Neural progenitor cell (in vitro differentiated cells): ENCODE data around the gene LIG3.
"Not testable (repeated sequence)": the region's sequence is repeated elsewhere in the genome, so short reads cannot be mapped to it uniquely, and the experiment has no call there.

Source experiments
- EZH2 ChIP-seq: fragments of 200-600 bp; sonication (generic); IDR thresholded peaks from 2 replicates; pipeline ENCODE4 v1.6.1; 2017; ENCODE audit warnings: antibody characterized with exemption, mild to moderate bottlenecking, moderate library complexity
- TF ChIP-seq, protein P1 (sequence below): fragments of 200-600 bp; sonication (generic); IDR thresholded peaks from 2 replicates; pipeline ENCODE4 v1.5.1; 2017; ENCODE audit warnings: antibody characterized with exemption, mild to moderate bottlenecking

- TF ChIP-seq EZH2 = not testable (repeated sequence)
- TF ChIP-seq, protein P1, sequence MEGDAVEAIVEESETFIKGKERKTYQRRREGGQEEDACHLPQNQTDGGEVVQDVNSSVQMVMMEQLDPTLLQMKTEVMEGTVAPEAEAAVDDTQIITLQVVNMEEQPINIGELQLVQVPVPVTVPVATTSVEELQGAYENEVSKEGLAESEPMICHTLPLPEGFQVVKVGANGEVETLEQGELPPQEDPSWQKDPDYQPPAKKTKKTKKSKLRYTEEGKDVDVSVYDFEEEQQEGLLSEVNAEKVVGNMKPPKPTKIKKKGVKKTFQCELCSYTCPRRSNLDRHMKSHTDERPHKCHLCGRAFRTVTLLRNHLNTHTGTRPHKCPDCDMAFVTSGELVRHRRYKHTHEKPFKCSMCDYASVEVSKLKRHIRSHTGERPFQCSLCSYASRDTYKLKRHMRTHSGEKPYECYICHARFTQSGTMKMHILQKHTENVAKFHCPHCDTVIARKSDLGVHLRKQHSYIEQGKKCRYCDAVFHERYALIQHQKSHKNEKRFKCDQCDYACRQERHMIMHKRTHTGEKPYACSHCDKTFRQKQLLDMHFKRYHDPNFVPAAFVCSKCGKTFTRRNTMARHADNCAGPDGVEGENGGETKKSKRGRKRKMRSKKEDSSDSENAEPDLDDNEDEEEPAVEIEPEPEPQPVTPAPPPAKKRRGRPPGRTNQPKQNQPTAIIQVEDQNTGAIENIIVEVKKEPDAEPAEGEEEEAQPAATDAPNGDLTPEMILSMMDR = not testable (repeated sequence)
Measured at GRCh38 chr17:35045458-35045979, 65.2 kb downstream of the LIG3 start.
